RWPE2 (cell line): ENCODE measurements around the gene ETV1.

Source experiments
- ATAC-seq: fragments of 200-7000 bp; cut with Tn5 transposase; 3 replicates; pipeline ENCODE4 v1.9.1; 2021; ENCODE audit warnings: low read depth
- DNase-seq: peaks from one replicate; pipeline ENCODE4 v3.0.0-alpha.2; 2020; ENCODE audit warnings: low spot score
- H3K27ac ChIP-seq: fragments of 450-650 bp; 2 replicates; pipeline ENCODE4 v1.5.1; 2017; ENCODE audit warnings: mild to moderate bottlenecking; ENCODE audit not compliant: poor library complexity, severe bottlenecking
- H3K27me3 ChIP-seq: fragments of 250-450 bp; sonication (Bioruptor Pico); 2 replicates; pipeline ENCODE4 v1.5.1; 2021; ENCODE audit warnings: mild to moderate bottlenecking, moderate library complexity; ENCODE audit not compliant: insufficient read depth, poor library complexity, severe bottlenecking
- H3K36me3 ChIP-seq: fragments of 250-450 bp; sonication (Bioruptor Pico); 2 replicates; pipeline ENCODE4 v1.5.1; 2020; ENCODE audit warnings: low read depth, mild to moderate bottlenecking, moderate library complexity
- H3K4me1 ChIP-seq: fragments of 250-450 bp; sonication (Bioruptor Pico); 2 replicates; pipeline ENCODE4 v1.5.1; 2021; ENCODE audit warnings: mild to moderate bottlenecking, moderate library complexity; ENCODE audit not compliant: insufficient read depth, poor library complexity, severe bottlenecking
- H3K4me3 ChIP-seq: fragments of 250-450 bp; sonication (Bioruptor Pico); 2 replicates; pipeline ENCODE4 v1.5.1; 2021; ENCODE audit warnings: mild to moderate bottlenecking, moderate library complexity; ENCODE audit not compliant: severe bottlenecking
- H3K9me3 ChIP-seq: fragments of 250-450 bp; sonication (Bioruptor Pico); 2 replicates; pipeline ENCODE4 v1.5.1; 2021; ENCODE audit warnings: mild to moderate bottlenecking, moderate library complexity; ENCODE audit not compliant: severe bottlenecking
- TF ChIP-seq, protein P1 (sequence below): fragments of 450-650 bp; IDR thresholded peaks from one replicate; pipeline ENCODE4 v1.5.1; 2017; ENCODE audit warnings: mild to moderate bottlenecking, moderate library complexity; ENCODE audit not compliant: poor library complexity, severe bottlenecking

ETV1 gene

DNA sequence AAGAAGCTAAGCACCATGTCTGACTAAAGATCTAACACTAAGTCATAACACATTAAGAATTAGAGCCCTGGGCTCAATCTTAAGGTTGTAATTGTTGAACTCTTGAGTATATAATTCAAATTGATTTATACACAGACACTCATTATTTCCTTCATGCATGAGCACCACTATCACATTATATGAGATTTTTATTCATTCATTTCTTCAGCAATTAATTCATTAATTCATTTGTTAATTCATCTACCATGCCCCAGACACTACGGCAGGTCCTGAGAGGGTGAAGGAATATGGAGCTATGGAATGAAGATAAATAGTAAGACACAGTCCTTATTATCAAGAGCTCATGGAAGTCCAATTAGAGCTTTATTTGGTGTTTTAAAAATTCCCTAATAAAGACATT lies 41.9 kb downstream of the ETV1 start:
- Histone ChIP-seq H3K36me3 (no peaks in the 10 kb centered on the region), H3K4me1 (no peaks in the 10 kb centered on the region), H3K9me3 (no peaks in the 10 kb centered on the region), H3K27ac (no peak overlapping the region), H3K4me3 (no peak overlapping the region), H3K27me3 (no peaks in the 10 kb centered on the region)
- no peak for ATAC-seq
- DNase-seq: no peak
- TF ChIP-seq, protein P1, sequence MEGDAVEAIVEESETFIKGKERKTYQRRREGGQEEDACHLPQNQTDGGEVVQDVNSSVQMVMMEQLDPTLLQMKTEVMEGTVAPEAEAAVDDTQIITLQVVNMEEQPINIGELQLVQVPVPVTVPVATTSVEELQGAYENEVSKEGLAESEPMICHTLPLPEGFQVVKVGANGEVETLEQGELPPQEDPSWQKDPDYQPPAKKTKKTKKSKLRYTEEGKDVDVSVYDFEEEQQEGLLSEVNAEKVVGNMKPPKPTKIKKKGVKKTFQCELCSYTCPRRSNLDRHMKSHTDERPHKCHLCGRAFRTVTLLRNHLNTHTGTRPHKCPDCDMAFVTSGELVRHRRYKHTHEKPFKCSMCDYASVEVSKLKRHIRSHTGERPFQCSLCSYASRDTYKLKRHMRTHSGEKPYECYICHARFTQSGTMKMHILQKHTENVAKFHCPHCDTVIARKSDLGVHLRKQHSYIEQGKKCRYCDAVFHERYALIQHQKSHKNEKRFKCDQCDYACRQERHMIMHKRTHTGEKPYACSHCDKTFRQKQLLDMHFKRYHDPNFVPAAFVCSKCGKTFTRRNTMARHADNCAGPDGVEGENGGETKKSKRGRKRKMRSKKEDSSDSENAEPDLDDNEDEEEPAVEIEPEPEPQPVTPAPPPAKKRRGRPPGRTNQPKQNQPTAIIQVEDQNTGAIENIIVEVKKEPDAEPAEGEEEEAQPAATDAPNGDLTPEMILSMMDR: no peak

DNA sequence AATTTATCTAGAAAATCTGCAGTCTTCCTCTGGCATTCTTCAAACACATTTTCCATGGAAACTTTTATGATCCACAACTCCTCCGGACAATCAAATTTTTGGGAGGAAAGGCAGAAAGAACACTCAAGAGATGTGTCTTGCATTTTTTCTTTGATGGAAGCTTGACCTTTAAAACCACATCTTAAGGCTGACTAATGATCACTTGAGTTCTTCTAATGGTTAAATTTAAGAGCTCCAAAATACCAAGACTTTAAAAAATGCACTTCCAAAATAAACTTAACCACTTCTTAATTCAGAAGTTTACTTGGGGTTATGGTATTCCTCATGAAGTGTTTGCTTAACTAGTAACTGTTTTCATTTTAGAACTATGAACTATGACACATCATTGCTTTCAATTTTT lies 43.3 kb downstream of the ETV1 start:
- ATAC-seq: no peak
- Histone ChIP-seq H3K27me3 (no peaks in the 10 kb centered on the region), H3K36me3 (no peaks in the 10 kb centered on the region), H3K4me1 (no peaks in the 10 kb centered on the region), H3K4me3 (no peak overlapping the region), H3K9me3 (no peaks in the 10 kb centered on the region), H3K27ac (no peak overlapping the region)
- TF ChIP-seq, protein P1: no peak
- no peak for DNase-seq

DNA sequence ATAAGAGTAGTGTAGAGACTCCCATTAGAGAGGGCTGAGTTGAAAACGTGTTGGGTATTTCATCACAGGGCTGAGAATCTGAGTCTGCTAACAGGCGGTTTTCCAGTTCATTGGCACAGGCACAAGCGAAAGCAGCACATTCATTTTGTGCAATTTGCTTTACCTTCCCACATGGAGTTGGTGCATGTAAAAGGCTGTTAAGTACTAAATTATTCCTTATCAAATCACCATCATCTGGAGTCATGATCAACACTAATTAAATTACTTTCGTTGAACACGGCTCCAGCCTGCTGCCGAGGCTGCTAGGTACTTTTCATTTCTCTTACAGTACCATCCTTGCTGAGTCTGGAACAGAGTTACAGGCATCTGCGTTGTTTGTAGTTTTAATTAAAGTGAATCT lies 43.8 kb downstream of the ETV1 start:
- Histone ChIP-seq H3K4me1 (no peaks in the 10 kb centered on the region), H3K27ac (no peak overlapping the region), H3K4me3 (no peak overlapping the region), H3K9me3 (no peaks in the 10 kb centered on the region), H3K36me3 (no peaks in the 10 kb centered on the region), H3K27me3 (no peaks in the 10 kb centered on the region)
- no peak for DNase-seq
- TF ChIP-seq, protein P1: no peak
- ATAC-seq: no peak

DNA sequence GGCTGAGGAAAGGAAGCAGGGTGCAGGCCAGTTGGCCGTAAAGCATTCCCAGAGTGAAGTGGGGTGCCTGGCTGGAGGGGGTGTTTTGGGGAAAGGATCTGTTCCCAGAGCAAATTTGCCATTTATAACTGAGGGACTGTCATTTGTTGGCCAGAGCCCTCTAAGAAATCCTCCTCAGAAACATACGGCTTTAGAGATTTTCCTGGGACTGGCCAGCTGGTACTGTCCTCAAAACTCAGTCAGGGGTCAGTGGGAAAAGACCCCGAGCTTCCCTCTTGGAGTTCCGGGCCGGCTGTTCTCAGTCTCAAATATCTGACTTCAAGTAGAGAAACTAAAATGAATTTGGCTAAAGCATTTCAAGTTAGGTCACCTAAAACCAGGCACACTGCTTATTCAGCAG lies 55.9 kb downstream of the ETV1 start:
- Histone ChIP-seq H3K4me1 (no peaks in the 10 kb centered on the region), H3K4me3 (no peak overlapping the region), H3K36me3 (no peaks in the 10 kb centered on the region), H3K9me3 (no peaks in the 10 kb centered on the region), H3K27ac (no peak overlapping the region), H3K27me3 (no peaks in the 10 kb centered on the region)
- ATAC-seq (no peak), DNase-seq (no peak)
- TF ChIP-seq, protein P1: no peak

DNA sequence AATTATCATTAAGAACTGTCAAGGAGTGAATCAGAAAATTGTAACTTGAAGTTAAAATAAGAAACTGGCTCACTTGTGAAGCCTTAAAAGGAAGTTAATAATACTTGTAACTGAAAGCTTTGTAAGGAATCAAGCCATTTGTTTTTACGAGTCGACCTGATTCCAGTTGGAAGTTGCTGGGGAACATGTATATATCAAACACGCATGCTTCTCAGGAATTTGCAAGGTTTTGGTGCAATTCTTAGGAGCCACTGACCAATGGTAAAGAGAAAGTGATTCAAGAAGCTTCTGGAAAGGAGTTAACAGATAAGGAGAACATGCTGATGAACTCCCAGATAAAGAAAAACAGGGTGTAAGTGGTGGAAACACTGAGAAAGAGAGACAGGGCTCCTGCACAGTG lies 56.4 kb downstream of the ETV1 start:
- Histone ChIP-seq H3K27me3 (no peaks in the 10 kb centered on the region), H3K27ac (no peak overlapping the region), H3K36me3 (no peaks in the 10 kb centered on the region), H3K4me1 (no peaks in the 10 kb centered on the region), H3K9me3 (no peaks in the 10 kb centered on the region), H3K4me3 (no peak overlapping the region)
- ATAC-seq (no peak), DNase-seq (no peak)
- TF ChIP-seq, protein P1: no peak
